HCT116 (cell line): ENCODE measurements around the gene AQP12B. TPM values are rescaled to one million over a fixed set of nuclear protein-coding genes. Genes with fewer than 3 reads are reported as not detected.

Source experiments
- ATAC-seq: fragments of 200-7000 bp; cut with Tn5 transposase; 2 replicates; pipeline ENCODE4 v1.9.1; 2020; ENCODE audit warnings: mild to moderate bottlenecking, moderate library complexity
- BruUV-seq: library from RNA; stranded (reverse); fragments of 400-500 nt; replicated peaks from 2 replicates; lab custom pipeline; 2021; lab: Mats Ljungman, UMichigan
- CTCF ChIA-PET: fragments of 300-600 bp; sonication (Branson Sonifier 250); formaldehyde crosslinking; loops from one replicate; lab custom pipeline; 2021; ENCODE audit warnings: antibody characterized with exemption; lab: Charles Lee
- POLR2A ChIA-PET: fragments of 300-600, 350-600 bp; sonication (Branson Sonifier 250); formaldehyde crosslinking; loops from one replicate; lab custom pipeline; 2021; ENCODE audit warnings: antibody characterized with exemption; lab: Charles Lee
- RAD21 ChIA-PET, 2 experiments: fragments of 300-600 bp; sonication (Branson Sonifier 250); formaldehyde crosslinking; loops; one replicate each; lab custom pipeline; 2023; ENCODE audit warnings: low total read pairs in 2 of 2; ENCODE audit not compliant: uncharacterized antibody in 2 of 2, unreplicated experiment in 2 of 2, low non-redundant PET in 1 of 2; lab: Charles Lee
- DNase-seq: peaks from one replicate; pipeline ENCODE4 v3.0.0-alpha.2; 2010; ENCODE audit warnings: low read depth, low spot score
- H2AFZ ChIP-seq: fragments of 200-600 bp; shearing (Covaris generic), sonication (generic); 2 replicates; pipeline ENCODE4 v1.6.1; 2017; ENCODE audit warnings: low read depth, mixed run types, mixed read lengths, antibody characterized with exemption, low read length; ENCODE audit not compliant: poor library complexity, severe bottlenecking
- H3K27ac ChIP-seq: 2 replicates; pipeline ENCODE4 v1.5.1; 2012; ENCODE audit warnings: low read depth, low read length
- H3K27me3 ChIP-seq: fragments of 200-600 bp; sonication (generic); 2 replicates; pipeline ENCODE4 v1.6.1; 2016; ENCODE audit warnings: mixed run types, low read length, mixed read lengths; ENCODE audit not compliant: insufficient read depth
- H3K36me3 ChIP-seq, 2 experiments: fragments of 200-500 bp in 1 of 2; fragments of 200-600 bp in 1 of 2; sonication (Bioruptor generic) in 1 of 2; sonication (generic) in 1 of 2; 2 replicates each; pipeline versions ENCODE4 v1.5.1 to v1.6.1; 2014 to 2016; ENCODE audit warnings: low read length in 2 of 2, inconsistent platforms in 1 of 2, mixed read lengths in 1 of 2, mixed run types in 1 of 2; ENCODE audit not compliant: insufficient read depth in 2 of 2, control insufficient read depth in 1 of 2
- H3K4me1 ChIP-seq, 2 experiments: fragments of 200-600 bp in 1 of 2; sonication (generic) in 1 of 2; 2 replicates each; pipeline versions ENCODE4 v1.5.1 to v1.6.1; 2012 to 2017; ENCODE audit warnings: low read length in 2 of 2, inconsistent platforms in 1 of 2, mild to moderate bottlenecking in 1 of 2, mixed read lengths in 1 of 2, mixed run types in 1 of 2, moderate library complexity in 1 of 2; ENCODE audit not compliant: insufficient read depth in 2 of 2, control insufficient read depth in 1 of 2
- H3K4me2 ChIP-seq: fragments of 200-600 bp; sonication (generic); 2 replicates; pipeline ENCODE4 v1.6.1; 2017; ENCODE audit warnings: mixed run types, low read length, mixed read lengths
- H3K4me3 ChIP-seq, 2 experiments: fragments of 200-600 bp in 1 of 2; sonication (generic) in 1 of 2; replicated peaks in 1 of 2; 2 replicates each; pipeline ENCODE4 v1.5.1; 2011 to 2016; ENCODE audit warnings: low read length in 2 of 2, control low read depth in 1 of 2, low read depth in 1 of 2, mild to moderate bottlenecking in 1 of 2, mixed read lengths in 1 of 2, mixed run types in 1 of 2
- H3K79me2 ChIP-seq: fragments of 200-600 bp; sonication (generic); 2 replicates; pipeline ENCODE4 v1.6.1; 2017; ENCODE audit warnings: mild to moderate bottlenecking, mixed run types, low read length, moderate library complexity, mixed read lengths; ENCODE audit not compliant: insufficient read depth
- H3K9ac ChIP-seq: fragments of 200-600 bp; sonication (generic); 2 replicates; pipeline ENCODE4 v1.6.1; 2016; ENCODE audit warnings: low read length, mixed read lengths
- H3K9me2 ChIP-seq: fragments of 200-600 bp; sonication (generic), shearing (Covaris generic); 2 replicates; pipeline ENCODE4 v1.6.1; 2017; ENCODE audit warnings: mixed run types, mild to moderate bottlenecking, moderate library complexity; ENCODE audit not compliant: insufficient read depth
- H3K9me3 ChIP-seq, 2 experiments: fragments of 200-500 bp in 1 of 2; fragments of 200-600 bp in 1 of 2; sonication (Bioruptor generic) in 1 of 2; sonication (generic) in 1 of 2; 2 replicates each; pipeline ENCODE4 v1.6.1; 2014 to 2017; ENCODE audit warnings: low read length in 2 of 2, mixed read lengths in 2 of 2, inconsistent platforms in 1 of 2, low read depth in 1 of 2, mild to moderate bottlenecking in 1 of 2, mixed run types in 1 of 2, moderate library complexity in 1 of 2; ENCODE audit not compliant: control insufficient read depth in 1 of 2, insufficient read depth in 1 of 2
- H4K20me1 ChIP-seq: fragments of 200-600 bp; sonication (generic), shearing (Covaris generic); 2 replicates; pipeline ENCODE4 v1.6.1; 2017; ENCODE audit warnings: mixed run types, mild to moderate bottlenecking, moderate library complexity; ENCODE audit not compliant: insufficient read depth
- CBX3 ChIP-seq: IDR thresholded peaks from 2 replicates; pipeline ENCODE4 v1.6.1; 2012; ENCODE audit warnings: low read depth
- CEBPB ChIP-seq: IDR thresholded peaks from 2 replicates; pipeline ENCODE4 v1.6.1; 2012; ENCODE audit warnings: low read depth
- EGR1 ChIP-seq: IDR thresholded peaks from 2 replicates; pipeline ENCODE4 v1.6.1; 2012; ENCODE audit warnings: low read depth
- ELF1 ChIP-seq: IDR thresholded peaks from 2 replicates; pipeline ENCODE4 v1.6.1; 2012; ENCODE audit warnings: low read depth, borderline replicate concordance
- EZH2 ChIP-seq: fragments of 200-600 bp; sonication (generic); IDR thresholded peaks from 2 replicates; pipeline ENCODE4 v1.6.1; 2017; ENCODE audit warnings: antibody characterized with exemption, mixed run types
- FOSL1 ChIP-seq: IDR thresholded peaks from 2 replicates; pipeline ENCODE4 v1.6.1; 2012; ENCODE audit warnings: low read depth
- JUND ChIP-seq: IDR thresholded peaks from 2 replicates; pipeline ENCODE4 v1.6.1; 2012
- MAX ChIP-seq: IDR thresholded peaks from 2 replicates; pipeline ENCODE4 v1.6.1; 2012
- POLR2A ChIP-seq: IDR thresholded peaks from 2 replicates; pipeline ENCODE4 v1.7.0; 2011; ENCODE audit warnings: borderline replicate concordance; ENCODE audit not compliant: insufficient read depth, insufficient read length; ENCODE audit errors: extremely low read depth
- POLR2AphosphoS5 ChIP-seq: IDR thresholded peaks from 2 replicates; pipeline ENCODE4 v1.6.1; 2011; ENCODE audit warnings: mild to moderate bottlenecking, low read depth, low read length, moderate library complexity
- RAD21 ChIP-seq: IDR thresholded peaks from 2 replicates; pipeline ENCODE4 v1.6.1; 2012; ENCODE audit warnings: low read depth, mild to moderate bottlenecking
- REST ChIP-seq: IDR thresholded peaks from 2 replicates; pipeline ENCODE4 v1.6.1; 2012; ENCODE audit warnings: low read depth
- SIN3A ChIP-seq: IDR thresholded peaks from 2 replicates; pipeline ENCODE4 v1.6.1; 2012; ENCODE audit warnings: low read depth
- TCF7L2 ChIP-seq: IDR thresholded peaks from 2 replicates; pipeline ENCODE4 v1.7.0; 2011; ENCODE audit warnings: borderline replicate concordance, inconsistent platforms; ENCODE audit not compliant: insufficient read depth, insufficient read length; ENCODE audit errors: extremely low read depth
- ZNF274 ChIP-seq: fragments of 200-500 bp; sonication (Bioruptor generic); IDR thresholded peaks from 2 replicates; pipeline ENCODE4 v1.6.1; 2014; ENCODE audit warnings: mild to moderate bottlenecking, low read depth, low read length, inconsistent platforms
- intact Hi-C: fragments of 100-400 bp; cut with micrococcal nuclease; formaldehyde crosslinking; loops from 2 replicates; pipeline ENCODE4 v1.10.0; 2022
- total RNA-seq: library from RNA; stranded (reverse); gene quantifications from one replicate; pipeline ENCODE4 v1.2.1, GENCODE V29; 2021; ENCODE audit not compliant: unreplicated experiment

AQP12B gene
- total RNA-seq, 1 experiment from 2014 or later: not detected

- Histone ChIP-seq H3K4me3 (no peak overlapping the region), H3K36me3 (no peaks in the 10 kb centered on the region), H3K9ac (no peak overlapping the region), H3K4me2 (no peak overlapping the region), H4K20me1 (no peaks in the 10 kb centered on the region), H3K79me2 (no peaks in the 10 kb centered on the region), H2AFZ (no peak overlapping the region), H3K27ac (no peak overlapping the region), H3K9me3 (no peaks in the 10 kb centered on the region), H3K27me3 (no peaks in the 10 kb centered on the region), H3K9me2 (no peaks in the 10 kb centered on the region), H3K4me1 (no peaks in the 10 kb centered on the region)
- BruUV-seq: no TSS peak
- no peak for DNase-seq
- no peak for ATAC-seq
- intact Hi-C loops: no loop called here
- TF ChIP-seq TCF7L2 (no peak), ELF1 (no peak), SIN3A (no peak), JUND (no peak), REST (no peak), EZH2 (no peak), CBX3 (no peak), EGR1 (no peak), POLR2A (no peak), FOSL1 (no peak), CEBPB (no peak), ZNF274 (no peak), POLR2AphosphoS5 (no peak), RAD21 (no peak), MAX (no peak)
- POLR2A ChIA-PET: no interaction called here
- RAD21 ChIA-PET: no interaction called here
- CTCF ChIA-PET: no interaction called here
Measured at GRCh38 chr2:240717181-240717641, 34.5 kb upstream of the AQP12B start.
